ENCODE measurements around the gene HNRNPC. TPM values are rescaled to one million over a fixed set of nuclear protein-coding genes. Genes with fewer than 3 reads are reported as not detected.

The HNRNPC gene
- total and polyA plus RNA-seq, 2 of the 8 experiments (the other 6 are each of a cell fraction or from before 2014, with no cell fraction given) = 781 to 1,207 TPM

DNA sequence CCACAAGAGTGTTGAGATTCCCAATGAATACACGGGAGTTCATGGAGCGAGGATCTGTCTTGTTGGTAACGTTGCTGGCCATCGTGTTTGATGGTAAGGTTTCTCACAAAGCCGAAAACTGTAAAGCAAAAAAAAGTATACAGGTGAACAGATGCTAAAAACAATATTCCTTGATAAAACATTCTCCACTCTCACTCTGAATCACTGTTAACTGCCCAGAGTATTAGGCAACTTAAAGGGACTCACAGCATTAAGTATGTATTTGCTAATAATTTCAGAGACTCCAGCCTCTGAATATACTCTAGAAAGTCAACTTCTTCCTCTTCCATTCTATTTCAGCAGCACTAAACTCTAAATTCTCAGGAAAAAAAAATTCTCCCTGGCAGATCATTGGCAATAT lies 35.1 kb downstream of the HNRNPC start (continued):
- TF ChIP-seq ASH2L (IDR thresholded peaks at IDR 0.05; ENCODE audit: low read length) (no peak), CTBP2 (IDR thresholded peaks at IDR 0.05; ENCODE audit: borderline replicate concordance, insufficient read depth, insufficient read length, low read length) (no peak)

Data from H1 (cell line).